MCF 10A (cell line): ENCODE data around the gene PPP4R3A. TPM values are rescaled to one million over a fixed set of nuclear protein-coding genes. Genes with fewer than 3 reads are reported as not detected.
"Not testable (repeated sequence)": the region's sequence is repeated elsewhere in the genome, so short reads cannot be mapped to it uniquely, and the experiment has no call there.

Experiments
- BruUV-seq: library from RNA; stranded (reverse); fragments of 400-500 nt; replicated peaks from 2 replicates; lab custom pipeline; 2021; lab: Mats Ljungman, UMichigan
- CTCF ChIA-PET: fragments of 300-600 bp; sonication (Branson Sonifier 250); formaldehyde crosslinking; extraction: SDS; loops from one replicate; lab custom pipeline; 2021; ENCODE audit warnings: antibody characterized with exemption, inconsistent platforms; lab: Yijun Ruan, JAX
- POLR2A ChIA-PET: fragments of 300-600, 350-650 bp; sonication (Branson Sonifier 250); formaldehyde crosslinking; extraction: SDS; loops from one replicate; lab custom pipeline; 2020; ENCODE audit warnings: antibody characterized with exemption, inconsistent platforms; lab: Yijun Ruan, JAX
- DNase-seq: peaks from one replicate; pipeline ENCODE4 v3.0.0-alpha.2; 2018; ENCODE audit not compliant: unreplicated experiment
- H3K27ac Mint-ChIP-seq: one replicate; pipeline ENCODE4 v1.8.0; 2022; ENCODE audit warnings: mild to moderate bottlenecking, low read depth, mixed read lengths; ENCODE audit not compliant: unreplicated experiment
- H3K27me3 Mint-ChIP-seq: one replicate; pipeline ENCODE4 v1.8.0; 2022; ENCODE audit warnings: mixed read lengths; ENCODE audit not compliant: insufficient read depth, unreplicated experiment
- H3K36me3 Mint-ChIP-seq: one replicate; pipeline ENCODE4 v1.8.0; 2022; ENCODE audit warnings: mild to moderate bottlenecking, moderate library complexity, mixed read lengths; ENCODE audit not compliant: insufficient read depth, unreplicated experiment
- H3K4me1 Mint-ChIP-seq: one replicate; pipeline ENCODE4 v1.8.0; 2022; ENCODE audit warnings: mixed read lengths; ENCODE audit not compliant: insufficient read depth, unreplicated experiment
- H3K4me3 Mint-ChIP-seq: one replicate; pipeline ENCODE4 v1.8.0; 2022; ENCODE audit warnings: mild to moderate bottlenecking, moderate library complexity, mixed read lengths; ENCODE audit not compliant: unreplicated experiment
- H3K9me3 Mint-ChIP-seq: one replicate; pipeline ENCODE4 v1.8.0; 2022; ENCODE audit warnings: mixed read lengths; ENCODE audit not compliant: unreplicated experiment
- intact Hi-C: fragments of 100-400 bp; cut with micrococcal nuclease; formaldehyde crosslinking; loops from 2 replicates; pipeline ENCODE4 v1.14.1; 2022
- total RNA-seq: library from RNA; stranded (reverse); gene quantifications from 2 replicates; pipeline ENCODE4 v1.2.3, GENCODE V29; 2022
- TF ChIP-seq, protein P1 (sequence below): fragments of 200-600 bp; IDR thresholded peaks from one replicate; pipeline ENCODE4 v1.8.0; 2022; ENCODE audit warnings: antibody characterized with exemption, mild to moderate bottlenecking; ENCODE audit not compliant: unreplicated experiment

The PPP4R3A gene
- total RNA-seq, 1 experiment from 2014 or later, result 104 TPM

DNA sequence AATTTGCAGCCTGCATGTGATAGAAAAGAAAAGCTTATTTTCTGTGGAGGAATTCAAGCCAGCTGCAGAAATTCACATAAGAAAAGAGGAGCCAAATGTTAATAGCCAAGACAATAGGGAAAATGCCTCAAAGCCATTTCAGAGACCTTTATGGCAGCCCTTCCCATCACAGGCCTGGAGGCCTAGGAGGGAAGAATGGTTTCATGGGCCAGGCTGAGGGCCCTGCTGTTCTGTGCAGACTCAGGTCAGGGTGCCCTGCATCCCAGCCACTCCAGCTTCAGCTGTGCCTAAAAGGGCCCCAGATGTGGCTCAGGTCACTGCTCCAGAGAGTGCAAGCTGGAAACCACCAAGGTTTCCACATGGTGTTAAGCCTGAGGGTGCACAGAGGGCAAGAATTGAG is 71.3 kb downstream of the PPP4R3A start:
- Mint-ChIP-seq H3K36me3 (no peaks in the 10 kb centered on the region), H3K27me3 (peaks cover 18% of the 10 kb centered on the region), H3K4me1 (no peaks in the 10 kb centered on the region), H3K4me3 (no peak overlapping the region), H3K9me3 (peaks cover 8% of the 10 kb centered on the region), H3K27ac (no peak overlapping the region)
- POLR2A ChIA-PET, result no interaction called here
- DNase-seq, result no peak
- TF ChIP-seq, protein P1, sequence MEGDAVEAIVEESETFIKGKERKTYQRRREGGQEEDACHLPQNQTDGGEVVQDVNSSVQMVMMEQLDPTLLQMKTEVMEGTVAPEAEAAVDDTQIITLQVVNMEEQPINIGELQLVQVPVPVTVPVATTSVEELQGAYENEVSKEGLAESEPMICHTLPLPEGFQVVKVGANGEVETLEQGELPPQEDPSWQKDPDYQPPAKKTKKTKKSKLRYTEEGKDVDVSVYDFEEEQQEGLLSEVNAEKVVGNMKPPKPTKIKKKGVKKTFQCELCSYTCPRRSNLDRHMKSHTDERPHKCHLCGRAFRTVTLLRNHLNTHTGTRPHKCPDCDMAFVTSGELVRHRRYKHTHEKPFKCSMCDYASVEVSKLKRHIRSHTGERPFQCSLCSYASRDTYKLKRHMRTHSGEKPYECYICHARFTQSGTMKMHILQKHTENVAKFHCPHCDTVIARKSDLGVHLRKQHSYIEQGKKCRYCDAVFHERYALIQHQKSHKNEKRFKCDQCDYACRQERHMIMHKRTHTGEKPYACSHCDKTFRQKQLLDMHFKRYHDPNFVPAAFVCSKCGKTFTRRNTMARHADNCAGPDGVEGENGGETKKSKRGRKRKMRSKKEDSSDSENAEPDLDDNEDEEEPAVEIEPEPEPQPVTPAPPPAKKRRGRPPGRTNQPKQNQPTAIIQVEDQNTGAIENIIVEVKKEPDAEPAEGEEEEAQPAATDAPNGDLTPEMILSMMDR, result no peak
- CTCF ChIA-PET, result no interaction called here
- BruUV-seq, result no TSS peak
- intact Hi-C loops, result no loop called here

DNA sequence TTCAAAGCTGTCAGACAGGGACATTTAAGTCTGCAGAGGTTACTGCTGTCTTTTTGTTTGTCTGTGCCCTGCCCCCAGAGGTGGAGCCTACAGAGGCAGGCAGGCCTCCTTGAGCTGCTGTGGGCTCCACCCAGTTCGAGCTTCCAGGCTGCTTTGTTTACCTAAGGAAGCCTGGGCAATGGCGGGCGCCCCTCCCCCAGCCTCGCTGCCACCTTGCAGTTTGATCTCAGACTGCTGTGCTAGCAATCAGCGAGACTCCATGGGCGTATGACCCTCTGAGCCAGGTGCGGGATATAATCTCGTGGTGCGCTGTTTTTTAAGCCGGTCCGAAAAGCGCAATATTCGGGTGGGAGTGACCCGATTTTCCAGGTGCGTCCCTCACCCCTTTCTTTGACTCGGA is 73.8 kb downstream of the PPP4R3A start:
- H3K4me1 Mint-ChIP-seq, BruUV-seq, intact Hi-C loops, H3K4me3 Mint-ChIP-seq, POLR2A ChIA-PET, H3K27ac Mint-ChIP-seq, H3K27me3 Mint-ChIP-seq, H3K9me3 Mint-ChIP-seq, CTCF ChIA-PET, DNase-seq, H3K36me3 Mint-ChIP-seq: not testable (repeated sequence)

DNA sequence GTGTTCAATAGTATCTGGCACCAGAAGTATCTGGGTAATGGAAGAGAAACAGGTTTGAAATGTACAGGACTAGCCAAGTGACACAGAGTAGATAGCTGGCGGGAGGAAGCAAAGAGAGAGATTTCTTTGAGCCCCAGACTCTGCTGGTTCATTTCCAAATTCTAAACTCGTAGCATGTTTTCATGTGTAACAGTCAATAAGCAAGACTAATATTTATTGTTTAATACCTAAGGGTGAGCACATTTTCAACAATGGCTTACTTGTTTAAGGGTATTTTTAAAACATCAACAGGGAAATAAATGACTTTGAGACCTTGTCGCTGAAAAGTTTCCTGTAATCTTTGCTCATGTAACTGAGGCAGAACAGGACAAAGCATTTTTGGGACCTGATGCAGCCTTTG is 80.7 kb downstream of the PPP4R3A start:
- TF ChIP-seq, protein P1, result no peak
- no peaks in the 10 kb centered on the region for H3K9me3 Mint-ChIP-seq
- BruUV-seq, result no TSS peak
- intact Hi-C loops, result no loop called here
- H3K36me3 Mint-ChIP-seq, result peaks cover 4% of the 10 kb centered on the region
- no peak overlapping the region for H3K27ac Mint-ChIP-seq
- POLR2A ChIA-PET, result no interaction called here
- no peak for DNase-seq
- no peaks in the 10 kb centered on the region for H3K4me1 Mint-ChIP-seq
- no peak overlapping the region for H3K4me3 Mint-ChIP-seq
- CTCF ChIA-PET, result interaction anchor here (1.2 kb wide), 1 partner anchor 253 kb away, joined by 3 read pairs; no protein-coding TSS in a partner anchor
- no peaks in the 10 kb centered on the region for H3K27me3 Mint-ChIP-seq

DNA sequence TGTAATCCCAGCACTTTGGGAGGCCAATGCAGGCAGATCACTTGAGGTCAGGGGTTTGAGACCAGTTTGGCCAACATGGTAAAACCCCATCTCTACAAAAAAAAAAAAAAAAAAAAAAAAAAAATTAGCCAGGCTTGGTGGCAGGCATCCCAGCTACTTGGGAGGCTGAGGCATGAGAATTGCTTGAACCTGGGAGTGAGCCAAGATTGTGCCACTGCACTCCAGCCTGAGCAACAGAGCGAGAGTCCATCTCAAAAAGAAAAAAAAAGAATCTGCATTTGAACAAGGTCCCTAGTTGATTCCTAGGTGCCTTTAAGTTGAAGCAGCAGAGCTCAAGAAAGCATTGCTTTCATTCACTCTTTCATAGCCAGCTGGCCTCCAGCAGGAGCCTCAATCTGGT is 81.2 kb downstream of the PPP4R3A start:
- DNase-seq, H3K36me3 Mint-ChIP-seq, H3K4me3 Mint-ChIP-seq, POLR2A ChIA-PET, BruUV-seq, H3K4me1 Mint-ChIP-seq, H3K27me3 Mint-ChIP-seq, intact Hi-C loops, H3K27ac Mint-ChIP-seq, H3K9me3 Mint-ChIP-seq: not testable (repeated sequence)
- CTCF ChIA-PET, result interaction anchor here (1.2 kb wide), 1 partner anchor 252 kb away, joined by 3 read pairs; no protein-coding TSS in a partner anchor

DNA sequence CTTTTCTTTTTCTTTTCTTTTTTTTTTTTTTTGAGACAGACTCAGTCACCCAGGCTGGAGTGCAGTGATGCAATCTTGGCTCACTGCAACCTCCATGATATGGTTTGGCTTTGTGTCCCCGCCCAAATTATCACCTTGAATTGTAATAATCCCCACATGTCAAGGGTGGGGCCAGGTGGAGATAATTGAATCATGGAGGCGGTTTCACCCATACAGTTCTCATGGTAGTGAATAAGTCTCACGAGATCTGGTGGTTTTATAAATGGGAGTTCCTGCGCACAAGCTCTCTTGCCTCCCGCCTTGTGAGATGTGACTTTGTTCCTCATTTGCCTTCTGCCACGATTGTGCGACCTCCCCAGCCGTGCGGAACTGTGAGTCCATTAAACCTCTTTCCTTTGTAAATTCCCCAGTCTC is 84.6 kb downstream of the PPP4R3A start:
- H3K27me3 Mint-ChIP-seq, BruUV-seq, H3K9me3 Mint-ChIP-seq, H3K27ac Mint-ChIP-seq, H3K4me1 Mint-ChIP-seq, intact Hi-C loops, DNase-seq, H3K36me3 Mint-ChIP-seq, H3K4me3 Mint-ChIP-seq: not testable (repeated sequence)
- CTCF ChIA-PET, result interaction anchor here (0.6 to 1.7 kb wide), 2 partner anchors 18 to 108 kb away, joined by 6 to 8 read pairs; no protein-coding TSS in a partner anchor
- POLR2A ChIA-PET, result interaction anchor here (1.2 kb wide), 1 partner anchor 10 kb away, joined by 5 read pairs; no protein-coding TSS in a partner anchor
